H1 (cell line): ENCODE measurements around the gene GPT2. TPM values are rescaled to one million over a fixed set of nuclear protein-coding genes. Genes with fewer than 3 reads are reported as not detected.

Source experiments
- CTCF ChIA-PET: fragments of 300-600 bp; sonication (Branson Sonifier 250); formaldehyde crosslinking; loops from one replicate; lab custom pipeline; 2021; ENCODE audit not compliant: partially characterized antibody; lab: Charles Lee
- POLR2A ChIA-PET: fragments of 300-600 bp; sonication (Branson Sonifier 250); formaldehyde crosslinking; loops from one replicate; lab custom pipeline; 2021; ENCODE audit warnings: inconsistent platforms; ENCODE audit not compliant: partially characterized antibody; lab: Charles Lee
- DNase-seq, 2 experiments: peaks; one replicate each; pipeline versions ENCODE4 v3.0.0 to v3.0.0-alpha.2; 2010 to 2022; ENCODE audit warnings: low spot score in 2 of 2, low read depth in 1 of 2, mixed read lengths in 1 of 2
- FAIRE-seq: peaks from 2 replicates; lab custom pipeline; 2011; peaks lifted over from hg19 to GRCh38; lab: Jason Lieb, UNC
- H2AFZ ChIP-seq: 2 replicates; pipeline ENCODE4 v1.8.1; 2012; ENCODE audit warnings: low read length, inconsistent platforms
- H2AK5ac ChIP-seq: 2 replicates; pipeline ENCODE4 v1.6.1; 2013; ENCODE audit warnings: low read depth, low read length
- H2BK120ac ChIP-seq: replicated peaks from 2 replicates; pipeline ENCODE3; 2013; ENCODE audit warnings: low read depth, low read length, inconsistent platforms
- H2BK12ac ChIP-seq: 2 replicates; pipeline ENCODE4 v1.6.1; 2013; ENCODE audit warnings: low read depth, low read length
- H2BK15ac ChIP-seq: 2 replicates; pipeline ENCODE4 v1.6.1; 2013; ENCODE audit warnings: low read length
- H2BK20ac ChIP-seq: 2 replicates; pipeline ENCODE4 v1.6.1; 2013; ENCODE audit warnings: low read length
- H2BK5ac ChIP-seq: 2 replicates; pipeline ENCODE4 v1.6.1; 2013; ENCODE audit warnings: low read depth, low read length
- H3K14ac ChIP-seq: 2 replicates; pipeline ENCODE4 v1.6.1; 2013; ENCODE audit warnings: inconsistent platforms; ENCODE audit not compliant: insufficient read length
- H3K18ac ChIP-seq: 2 replicates; pipeline ENCODE4 v1.6.1; 2013; ENCODE audit warnings: low read length; ENCODE audit errors: extremely low read depth
- H3K23ac ChIP-seq: 2 replicates; pipeline ENCODE4 v1.6.1; 2013; ENCODE audit warnings: inconsistent platforms; ENCODE audit not compliant: insufficient read length
- H3K23me2 ChIP-seq: 2 replicates; pipeline ENCODE4 v1.6.1; 2013; ENCODE audit warnings: low read depth, low read length
- H3K27ac ChIP-seq: 2 replicates; pipeline ENCODE4 v1.6.1; 2011; ENCODE audit warnings: low read depth, low read length, inconsistent platforms
- H3K27me3 ChIP-seq, 4 experiments: replicated peaks in 1 of 4; 1 replicate in 1 of 4; 2 replicates in 3 of 4; pipeline versions ENCODE4 v1.6.1 to v1.8.1; 2011 to 2013; ENCODE audit warnings: low read length in 3 of 4, mild to moderate bottlenecking in 3 of 4, inconsistent platforms in 2 of 4, mixed read lengths in 2 of 4, moderate library complexity in 1 of 4; ENCODE audit not compliant: control insufficient read depth in 3 of 4, insufficient read depth in 3 of 4; ENCODE audit errors: extremely low read depth in 1 of 4
- H3K36me3 ChIP-seq, 4 experiments: 2 replicates each; pipeline versions ENCODE4 v1.6.1 to v1.8.1; 2011 to 2013; ENCODE audit warnings: mild to moderate bottlenecking in 4 of 4, low read length in 3 of 4, moderate library complexity in 2 of 4, control low read depth in 1 of 4, inconsistent platforms in 1 of 4; ENCODE audit not compliant: insufficient read depth in 4 of 4, control insufficient read depth in 2 of 4
- H3K4ac ChIP-seq: replicated peaks from 2 replicates; pipeline ENCODE3; 2013; ENCODE audit warnings: low read length, low read depth, mixed read lengths, inconsistent platforms; ENCODE audit not compliant: insufficient read length
- H3K4me1 ChIP-seq, 4 experiments: replicated peaks in 1 of 4; 1 replicate in 1 of 4; 2 replicates in 3 of 4; pipeline versions ENCODE4 v1.6.1 to v1.8.1; 2011 to 2013; ENCODE audit warnings: low read length in 3 of 4, inconsistent platforms in 2 of 4, mixed read lengths in 1 of 4; ENCODE audit not compliant: insufficient read depth in 4 of 4, control insufficient read depth in 3 of 4
- H3K4me2 ChIP-seq, 2 experiments: 2 replicates each; pipeline versions ENCODE4 v1.6.1 to v1.8.1; 2011 to 2013; ENCODE audit warnings: low read depth in 2 of 2, low read length in 2 of 2, control low read depth in 1 of 2, inconsistent platforms in 1 of 2, mild to moderate bottlenecking in 1 of 2; ENCODE audit not compliant: insufficient read depth in 1 of 2
- H3K4me3 ChIP-seq, 4 experiments: fragments of 200-600, 300-600 bp in 1 of 4; sonication (generic), shearing (Covaris generic), sonication (Bioruptor Twin) in 1 of 4; 2 replicates each; pipeline versions ENCODE4 v1.5.1 to v1.8.1; 2011 to 2016; ENCODE audit warnings: low read length in 4 of 4, low read depth in 3 of 4, control low read depth in 2 of 4, inconsistent platforms in 2 of 4, mild to moderate bottlenecking in 2 of 4, mixed read lengths in 1 of 4, moderate library complexity in 1 of 4; ENCODE audit not compliant: insufficient read depth in 2 of 4; ENCODE audit errors: extremely low read depth in 1 of 4
- H3K56ac ChIP-seq: replicated peaks from 2 replicates; pipeline ENCODE3; 2013; ENCODE audit warnings: low read depth, mild to moderate bottlenecking, mixed read lengths, low read length, inconsistent platforms; ENCODE audit not compliant: insufficient read length
- H3K79me1 ChIP-seq: 2 replicates; pipeline ENCODE4 v1.6.1; 2013; ENCODE audit warnings: low read depth, low read length, control low read depth
- H3K79me2 ChIP-seq, 2 experiments: 2 replicates each; pipeline versions ENCODE4 v1.6.1 to v1.8.1; 2012 to 2013; ENCODE audit warnings: low read length in 2 of 2, mild to moderate bottlenecking in 2 of 2, inconsistent platforms in 1 of 2; ENCODE audit not compliant: insufficient read depth in 2 of 2, control insufficient read depth in 1 of 2
- H3K9ac ChIP-seq, 4 experiments: replicated peaks in 1 of 4; 1 replicate in 1 of 4; 2 replicates in 3 of 4; pipeline versions ENCODE4 v1.6.1 to v1.8.1; 2011 to 2013; ENCODE audit warnings: low read depth in 3 of 4, low read length in 3 of 4, control low read depth in 2 of 4, mild to moderate bottlenecking in 2 of 4, moderate library complexity in 2 of 4, inconsistent platforms in 1 of 4; ENCODE audit errors: extremely low read depth in 1 of 4
- H3K9me3 ChIP-seq, 2 experiments: 2 replicates each; pipeline versions ENCODE4 v1.6.1 to v1.8.1; 2012 to 2013; ENCODE audit warnings: mild to moderate bottlenecking in 2 of 2, moderate library complexity in 2 of 2, control low read depth in 1 of 2, inconsistent platforms in 1 of 2, low read depth in 1 of 2, low read length in 1 of 2, mixed read lengths in 1 of 2; ENCODE audit not compliant: insufficient read depth in 2 of 2
- H4K20me1 ChIP-seq, 2 experiments: replicated peaks in 1 of 2; 2 replicates each; pipeline versions ENCODE3 to v1.8.1; 2011 to 2013; ENCODE audit warnings: inconsistent platforms in 2 of 2, low read length in 2 of 2, mild to moderate bottlenecking in 1 of 2; ENCODE audit not compliant: insufficient read depth in 2 of 2, control insufficient read depth in 1 of 2
- H4K5ac ChIP-seq: 2 replicates; pipeline ENCODE4 v1.6.1; 2013; ENCODE audit warnings: low read length, low read depth, mixed read lengths, inconsistent platforms; ENCODE audit not compliant: insufficient read length
- H4K8ac ChIP-seq: 2 replicates; pipeline ENCODE4 v1.8.0; 2013; ENCODE audit warnings: mild to moderate bottlenecking, moderate library complexity, low read length, inconsistent platforms; ENCODE audit not compliant: insufficient read depth; ENCODE audit errors: extremely low read depth
- H4K91ac ChIP-seq: replicated peaks from 2 replicates; pipeline ENCODE3; 2013; ENCODE audit warnings: low read length, mixed read lengths, inconsistent platforms; ENCODE audit not compliant: insufficient read length
- BACH1 ChIP-seq: IDR thresholded peaks from 2 replicates; pipeline ENCODE4 v1.6.1; 2012; ENCODE audit warnings: low read length, improper control_type of control experiment
- GABPA ChIP-seq: IDR thresholded peaks from 2 replicates; pipeline ENCODE4 v1.6.1; 2011; ENCODE audit warnings: mild to moderate bottlenecking, low read length, moderate library complexity, borderline replicate concordance; ENCODE audit not compliant: insufficient read depth
- HDAC6 ChIP-seq: IDR thresholded peaks from one replicate; pipeline ENCODE4 v1.7.1; 2012; ENCODE audit warnings: low read depth, mild to moderate bottlenecking, inconsistent platforms, low read length, moderate library complexity
- KDM5A ChIP-seq: fragments of 200-600 bp; IDR thresholded peaks from 2 replicates; pipeline ENCODE4 v1.7.1; 2012; ENCODE audit warnings: mild to moderate bottlenecking, low read length, inconsistent platforms, mixed read lengths
- NRF1 ChIP-seq: IDR thresholded peaks from 2 replicates; pipeline ENCODE4 v1.6.1; 2011; ENCODE audit warnings: mild to moderate bottlenecking, low read depth, low read length, improper control_type of control experiment
- POLR2A ChIP-seq, 2 experiments: IDR thresholded peaks; 1 replicate in 1 of 2; 2 replicates in 1 of 2; pipeline ENCODE4 v1.6.1; 2011; ENCODE audit warnings: low read depth in 2 of 2, low read length in 2 of 2, mild to moderate bottlenecking in 2 of 2; ENCODE audit errors: control extremely low read depth in 1 of 2
- POU5F1 ChIP-seq: IDR thresholded peaks from 2 replicates; pipeline ENCODE4 v1.6.1; 2011; ENCODE audit warnings: low read depth, mild to moderate bottlenecking, low read length, moderate library complexity
- RFX5 ChIP-seq: IDR thresholded peaks from 2 replicates; pipeline ENCODE4 v1.6.1; 2011; ENCODE audit warnings: low read depth, low read length, improper control_type of control experiment, borderline replicate concordance
- RNF2 ChIP-seq: fragments of 200-900, 300-1000 bp; sonication (generic); IDR thresholded peaks from 2 replicates; pipeline ENCODE4 v1.7.1; 2016; ENCODE audit warnings: borderline replicate concordance, low read depth, mild to moderate bottlenecking, antibody characterized with exemption, low read length; ENCODE audit not compliant: poor library complexity, severe bottlenecking; ENCODE audit errors: missing control alignments
- RXRA ChIP-seq: IDR thresholded peaks from 2 replicates; pipeline ENCODE4 v1.6.1; 2011; ENCODE audit warnings: low read depth, mild to moderate bottlenecking, low read length, moderate library complexity; ENCODE audit not compliant: insufficient read depth
- SAP30 ChIP-seq: fragments of 300-600 bp; sonication (generic); IDR thresholded peaks from 2 replicates; pipeline ENCODE4 v1.7.1; 2012; ENCODE audit warnings: low read length, moderate library complexity, mild to moderate bottlenecking, inconsistent platforms; ENCODE audit not compliant: insufficient read depth, insufficient replicate concordance
- YY1 ChIP-seq: IDR thresholded peaks from 2 replicates; pipeline ENCODE4 v1.6.1; 2011; ENCODE audit warnings: low read depth, mild to moderate bottlenecking, low read length
- WGBS, 2 experiments: shearing (Covaris generic) in 1 of 2; methylation state at CpG; one replicate each; pipeline versions ENCODE4 v1.1.6 to v1.1.7; 2013 to 2015; ENCODE audit warnings: low lambda C conversion rate in 2 of 2, mixed read lengths in 2 of 2, inconsistent platforms in 1 of 2, low coverage in 1 of 2, missing lambda C conversion rate in 1 of 2; ENCODE audit not compliant: insufficient replicate concordance in 2 of 2, insufficient coverage in 1 of 2, insufficient read length in 1 of 2; ENCODE audit errors: extremely low coverage in 1 of 2, missing lambda C conversion rate in 1 of 2; 5-methylcytosine and 5-hydroxymethylcytosine counted together
- polyA plus RNA-seq, 7 experiments: library from polyadenylated mRNA; depleted of rRNA in 3 of 7; stranded (reverse) in 5 of 7; unstranded in 2 of 7; fragments of >200 nt in 5 of 7; fragments of 200-250 nt in 2 of 7; gene quantifications; 1 replicate in 5 of 7; 2 replicates in 1 of 7; 4 replicates in 1 of 7; pipeline versions ENCODE4 v1.2.1 to v1.2.3, GENCODE V29; 2011 to 2013; ENCODE audit warnings: missing spikeins in 2 of 7, mixed read lengths in 2 of 7
- total RNA-seq: library from RNA; stranded (reverse); fragmentation: NEBNext Ultra II Directional; extraction: Animal tissue kit (Norgen Biotek cat#: 25700); gene quantifications from 2 replicates; pipeline ENCODE4 v1.2.1, GENCODE V29; 2021

GPT2 gene
- total and polyA plus RNA-seq, 2 of the 8 experiments (the other 6 are each of a cell fraction or from before 2014, with no cell fraction given) = 71.6 to 94.1 TPM

DNA sequence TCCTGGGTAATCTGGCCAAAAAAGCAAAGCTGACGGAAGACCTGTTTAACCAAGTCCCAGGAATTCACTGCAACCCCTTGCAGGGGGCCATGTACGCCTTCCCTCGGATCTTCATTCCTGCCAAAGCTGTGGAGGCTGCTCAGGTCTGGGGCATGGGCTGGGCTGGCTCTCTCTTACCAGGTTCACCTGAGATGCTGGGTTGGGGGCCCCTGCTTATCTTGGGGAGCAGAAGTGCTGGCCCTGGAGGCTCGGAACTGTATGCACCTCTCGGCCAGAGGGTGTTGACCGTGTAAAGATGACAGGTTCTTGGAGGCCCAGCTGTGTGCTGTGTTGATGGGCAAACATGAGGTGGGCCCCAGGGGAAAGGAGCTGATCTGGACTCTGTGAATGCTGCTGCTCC lies 40.2 kb downstream of the GPT2 start:
- no peaks in the 10 kb centered on the region for H3K4me1 ChIP-seq
- CTCF ChIA-PET = interaction anchor here (0.7 to 1.3 kb wide), 3 partner anchors 12 to 70 kb away, joined by 3 read pairs; no protein-coding TSS in a partner anchor
- no peak overlapping the region for H3K23ac ChIP-seq
- peaks cover 7 to 10% of the 10 kb centered on the region in 2 experiments for H4K20me1 ChIP-seq
- H4K8ac ChIP-seq = no peak overlapping the region
- H3K23me2 ChIP-seq = no peaks in the 10 kb centered on the region
- POLR2A ChIA-PET = interaction anchor here (0.9 to 18.9 kb wide), 3 partner anchors 8 to 38 kb away, joined by 3 to 321 read pairs (median 198); partner anchors contain the start of gene GPT2
- no peaks in the 10 kb centered on the region for H3K79me2 ChIP-seq
- H2BK15ac ChIP-seq = no peak overlapping the region
- no peak overlapping the region for H3K14ac ChIP-seq
- H2BK12ac ChIP-seq = no peak overlapping the region
- DNase-seq (no peak), FAIRE-seq (no peak)
- no peak overlapping the region for H2BK5ac ChIP-seq
- 97% methylated on average over 6 of the region's 6 CpGs; no CpG with 5 or more reads in 1 of the 2 experiments for WGBS, 2 experiments
- no peak overlapping the region for H4K5ac ChIP-seq
- no peak overlapping the region for H2AFZ ChIP-seq
- no peak overlapping the region for H3K18ac ChIP-seq
- H3K9ac ChIP-seq = no peak overlapping the region
- no peaks in the 10 kb centered on the region for H3K9me3 ChIP-seq
- H3K56ac ChIP-seq = no peak overlapping the region
- no peak overlapping the region for H3K4me3 ChIP-seq
- no peak overlapping the region for H2BK20ac ChIP-seq
- no peak overlapping the region for H4K91ac ChIP-seq
- H3K27ac ChIP-seq = no peak overlapping the region
- H2BK120ac ChIP-seq = no peak overlapping the region
- H3K4ac ChIP-seq = no peak overlapping the region
- no peak for TF ChIP-seq HDAC6
- no peak for TF ChIP-seq GABPA
- TF ChIP-seq YY1 = no peak
- TF ChIP-seq KDM5A = no peak
- no peak for TF ChIP-seq POLR2A (IDR thresholded peaks at IDR 0.05; ENCODE audit: control extremely low read depth in 1 of 2, low read depth in 2 of 2, low read length in 2 of 2)
- TF ChIP-seq RFX5 = no peak
- no peak for TF ChIP-seq POU5F1
- TF ChIP-seq SAP30 = no peak
- TF ChIP-seq RXRA = no peak
- no peak for TF ChIP-seq RNF2
- TF ChIP-seq BACH1 = no peak
- TF ChIP-seq NRF1 = no peak
- H3K79me1 ChIP-seq = no peaks in the 10 kb centered on the region
- H3K36me3 ChIP-seq = peaks cover 25 to 86% (median 65%) of the 10 kb centered on the region in 4 experiments
- no peak overlapping the region for H2AK5ac ChIP-seq
- H3K27me3 ChIP-seq = no peaks in the 10 kb centered on the region
- H3K4me2 ChIP-seq = no peak overlapping the region
